Stimulated activated CD4-positive, alpha-beta T cell treated with anti-CD3 and anti-CD28 coated beads, Interleukin-15, amount 100 ng/mL, for 48 hours (primary cell): ENCODE results near the gene CLEC1B.
"Not testable (repeated sequence)": the region's sequence is repeated elsewhere in the genome, so short reads cannot be mapped to it uniquely, and the experiment has no call there.

Experiments
- DNase-seq, 2 donors: peaks; one replicate each; pipeline ENCODE4 v3.0.0-alpha.2; 2020; ENCODE audit warnings: low read depth in 2 of 2

The CLEC1B gene

DNA sequence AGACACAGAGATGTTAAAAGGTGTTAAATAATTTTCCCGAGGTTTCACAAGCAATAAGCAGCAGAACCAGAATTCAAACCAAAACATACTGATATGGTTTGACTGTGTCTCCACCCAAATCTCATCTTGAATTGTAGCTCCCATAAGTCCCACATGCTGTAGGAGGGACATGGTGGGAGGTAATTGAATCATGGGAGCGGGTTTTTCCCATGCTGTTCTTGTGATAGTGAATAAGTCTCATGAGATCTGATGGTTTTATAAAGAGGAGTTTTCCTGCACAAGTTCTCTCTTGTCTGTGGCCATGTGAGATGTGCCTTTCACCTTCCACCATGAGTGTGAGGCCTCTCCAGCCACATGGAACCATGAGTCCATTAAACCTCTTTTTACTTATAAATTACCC is 24.2 kb downstream of the CLEC1B start:
- not testable (repeated sequence) for DNase-seq

DNA sequence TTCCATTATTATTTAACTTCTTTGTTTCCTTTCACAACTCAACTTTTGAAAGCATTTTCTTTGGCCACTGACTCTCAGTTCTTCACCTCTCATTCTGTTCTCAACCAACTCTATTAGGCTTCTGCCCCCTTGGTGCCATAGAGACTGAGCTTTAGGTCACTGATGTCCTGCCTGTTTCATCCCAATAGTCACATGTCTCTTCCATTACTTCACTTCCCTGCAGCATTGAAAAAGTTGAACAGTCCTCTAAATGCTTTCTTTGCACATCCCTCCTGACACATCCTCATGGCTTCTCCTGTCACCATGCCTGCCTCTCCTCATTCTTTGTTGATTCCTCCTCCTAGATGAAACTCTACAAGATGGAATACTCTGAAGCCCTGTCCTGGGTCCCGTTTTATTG is 25.0 kb downstream of the CLEC1B start:
- DNase-seq, result no peak

DNA sequence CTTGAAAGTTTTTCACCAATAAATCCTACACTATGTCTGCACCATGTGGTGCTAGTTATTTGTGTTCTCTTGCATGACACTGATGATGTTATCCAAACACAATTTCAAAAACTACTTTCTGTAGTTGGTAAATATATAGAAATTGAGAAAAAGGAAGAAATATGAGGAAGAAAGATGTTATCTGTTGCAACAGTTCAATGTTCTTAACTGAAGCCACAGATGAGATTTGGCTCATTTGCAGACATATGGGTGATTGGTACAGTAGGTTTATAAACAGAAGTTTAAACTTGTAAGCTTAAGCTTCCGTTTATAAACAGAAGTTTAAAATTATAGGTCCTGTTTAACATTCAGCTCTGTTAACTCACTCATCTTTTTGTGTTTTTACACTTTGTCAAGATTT is 27.7 kb downstream of the CLEC1B start, which contains the start of gene CLEC12A:
Gene CLEC12A (plus strand): TSS at position 229 of the 400 bp plus-strand sequence. CDS start 188 bp downstream, outside the sequence.
- DNase-seq, result no peak

DNA sequence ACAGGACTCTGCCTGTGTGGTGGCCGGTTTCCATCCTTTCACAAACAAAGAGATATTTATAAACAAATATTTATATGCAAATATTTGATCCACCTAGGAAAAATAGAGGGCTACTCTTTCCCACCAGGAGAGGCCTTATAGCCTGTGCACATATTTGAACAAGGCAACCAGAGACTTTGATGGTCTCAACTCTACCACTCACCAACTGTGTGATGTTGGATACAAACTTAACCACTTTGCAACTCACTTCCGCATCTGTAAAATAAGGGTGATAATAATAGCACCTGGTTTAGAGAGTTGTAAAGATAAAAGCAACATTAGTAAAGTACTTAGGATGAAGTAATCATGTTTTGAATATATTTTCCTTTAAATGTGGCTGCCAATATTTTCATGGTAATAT is 29.2 kb downstream of the CLEC1B start:
- DNase-seq, result no peak

- no peak for DNase-seq
Measured at GRCh38 chr12:9961901-9962300, 37.0 kb downstream of the CLEC1B start.

DNA sequence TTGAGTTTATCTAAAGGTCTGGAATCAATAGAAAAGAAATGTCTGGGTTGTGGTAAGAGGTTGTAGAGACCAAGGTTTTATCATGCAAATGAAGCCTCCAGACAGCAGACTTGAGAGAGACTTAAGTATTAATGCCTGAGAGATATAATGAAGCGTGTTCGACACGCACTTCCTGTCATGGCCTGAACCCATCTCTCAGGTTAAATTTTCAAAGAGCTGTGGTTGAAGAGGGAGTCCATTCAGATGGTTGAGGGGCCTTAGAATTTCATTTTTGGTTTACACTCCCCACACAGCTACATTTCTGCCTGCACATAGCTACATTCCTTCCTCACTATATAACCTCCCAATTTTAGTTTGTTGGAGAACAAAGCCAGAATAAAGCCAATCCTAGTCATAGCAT is 37.8 kb downstream of the CLEC1B start:
- no peak for DNase-seq

DNA sequence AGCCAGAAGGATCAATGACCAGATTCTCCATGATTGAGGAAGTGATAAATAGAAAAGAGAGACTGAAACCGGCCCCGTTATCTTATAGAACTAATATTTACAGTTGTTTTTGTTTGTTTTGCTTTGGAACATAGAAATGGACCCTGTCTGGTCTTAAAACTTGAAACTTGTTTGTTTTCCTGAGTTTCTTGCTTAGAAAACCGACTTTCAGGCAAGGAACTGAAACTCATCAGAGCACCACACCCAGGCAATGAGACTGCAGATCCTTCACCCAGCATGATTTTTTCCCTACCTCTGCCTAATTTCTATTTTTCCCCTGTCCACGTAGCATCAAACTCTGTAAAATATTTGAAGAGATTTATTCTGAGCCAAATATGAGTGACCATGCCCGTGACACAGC is 38.3 kb downstream of the CLEC1B start:
- DNase-seq, result no peak

GRCh38 chr12:9957834-9958233 is 41.1 kb downstream of the CLEC1B start:
- no peak for DNase-seq

- not testable (repeated sequence) for DNase-seq
Measured at GRCh38 chr12:9952954-9953729, 45.8 kb downstream of the CLEC1B start.

GRCh38 chr12:9951026-9951675 is 47.8 kb downstream of the CLEC1B start:
- no peak for DNase-seq

DNA sequence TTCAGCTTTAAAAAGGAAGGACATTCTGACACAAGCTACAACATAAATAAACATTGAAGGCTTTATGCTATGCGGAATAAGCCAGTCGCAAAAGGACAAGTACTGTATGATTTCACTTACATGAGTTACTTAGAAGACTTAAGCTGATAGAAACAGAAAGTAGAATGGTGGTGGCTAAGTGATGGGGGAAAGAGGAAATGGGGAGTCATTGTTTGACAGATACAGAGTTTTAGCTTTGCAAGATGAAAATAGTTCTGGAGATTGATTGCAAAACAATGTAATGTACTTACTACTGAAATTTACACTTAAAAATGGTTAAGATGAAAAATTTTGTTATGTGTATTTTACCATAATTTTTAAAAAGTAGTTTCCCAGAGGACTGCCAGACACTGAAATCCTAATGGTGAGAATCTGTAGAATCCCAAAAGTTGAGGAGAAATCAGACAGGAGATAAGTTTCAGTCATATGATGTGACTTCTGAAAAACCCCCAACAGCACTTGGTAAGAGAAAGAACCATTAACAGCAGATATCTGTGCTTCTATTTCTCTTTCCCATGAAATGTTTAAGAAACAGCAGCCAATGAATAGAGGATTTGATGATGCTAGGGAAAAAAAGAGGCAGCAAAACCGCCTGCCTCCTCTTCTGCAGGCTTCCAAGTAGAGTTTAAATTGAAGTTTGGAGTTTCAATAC is 50.2 kb downstream of the CLEC1B start:
- DNase-seq, result no peak

DNA sequence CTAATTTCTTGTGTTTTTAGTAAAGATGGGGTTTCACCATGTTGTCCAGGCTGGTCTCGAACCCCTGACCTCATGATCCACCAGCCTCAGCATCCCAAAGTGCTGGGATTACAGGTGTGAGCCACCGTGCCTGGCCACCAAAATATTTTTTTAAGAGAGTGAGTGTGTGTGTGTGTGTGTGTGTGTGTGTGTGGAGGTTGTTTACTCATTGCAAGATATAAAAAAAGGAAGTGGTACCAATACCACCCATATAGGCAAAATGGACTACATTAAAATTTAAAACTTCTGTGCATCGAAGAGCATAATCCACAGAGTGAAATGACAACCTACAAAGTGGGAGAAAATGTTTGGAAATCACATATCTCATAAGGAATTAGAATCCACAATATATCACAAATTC is 51.2 kb downstream of the CLEC1B start:
- no peak for DNase-seq

- no peak for DNase-seq
Measured at GRCh38 chr12:9944391-9944790, 54.5 kb downstream of the CLEC1B start.

DNA sequence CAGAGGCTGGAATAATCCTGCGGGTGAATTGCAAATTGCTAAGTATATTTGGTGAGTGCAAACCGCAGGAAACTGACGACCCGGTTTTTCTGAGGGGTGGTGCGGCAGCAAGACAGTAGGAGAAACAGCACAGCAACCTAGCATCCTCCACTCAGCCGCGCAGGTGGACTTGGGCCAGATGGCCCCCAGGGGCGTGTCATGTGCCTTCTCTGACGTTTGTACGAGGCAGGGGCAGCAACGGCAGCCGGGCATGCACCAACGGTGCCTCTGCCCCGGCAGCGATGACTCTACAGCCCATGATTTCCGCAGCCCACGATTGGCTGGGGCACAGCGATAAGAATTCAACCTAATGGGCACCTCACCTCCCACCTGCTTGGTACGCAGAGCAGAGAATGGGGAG is 55.7 kb downstream of the CLEC1B start:
- no peak for DNase-seq
